22Rv1 (cell line): Measurements from ENCODE around the gene KIAA2012.

Experiments used
- ZFX ChIP-seq: fragments of 450-650 bp; IDR thresholded peaks from 2 replicates; pipeline ENCODE4 v1.6.1; 2017; ENCODE audit warnings: antibody characterized with exemption, borderline replicate concordance
- TF ChIP-seq, protein P1 (sequence below): fragments of 450-650 bp; IDR thresholded peaks from 2 replicates; pipeline ENCODE4 v1.5.1; 2017; ENCODE audit warnings: mild to moderate bottlenecking

DNA sequence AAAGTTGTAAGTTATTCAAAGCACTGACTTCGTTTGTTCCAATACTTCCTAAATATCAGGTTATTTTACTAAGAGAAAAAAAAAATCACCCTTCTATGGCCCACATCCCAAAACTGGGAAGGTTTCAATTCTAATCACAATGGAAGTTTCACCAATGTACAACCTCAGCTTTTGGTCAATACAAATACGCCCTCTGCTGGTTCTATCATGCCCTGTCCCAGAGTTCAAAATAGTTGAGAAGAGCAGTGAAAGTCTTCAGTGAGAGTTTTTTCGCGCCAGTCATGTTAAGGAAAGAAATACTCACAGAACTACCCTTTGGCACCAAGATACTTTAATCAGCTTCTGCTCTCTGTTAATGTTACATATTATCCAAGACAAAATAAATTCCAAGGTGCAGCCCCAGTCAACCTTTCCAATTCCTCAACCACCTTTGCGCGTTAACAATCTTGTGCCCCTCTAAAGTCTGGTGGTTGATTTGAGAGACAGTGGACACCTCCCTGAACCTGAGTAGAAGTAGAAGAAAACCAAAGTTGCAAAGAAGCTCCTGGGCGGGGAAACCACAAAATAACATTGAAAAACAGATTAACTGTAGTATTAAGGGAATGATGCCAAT lies 105.4 kb downstream of the KIAA2012 start:
- TF ChIP-seq, protein P1, sequence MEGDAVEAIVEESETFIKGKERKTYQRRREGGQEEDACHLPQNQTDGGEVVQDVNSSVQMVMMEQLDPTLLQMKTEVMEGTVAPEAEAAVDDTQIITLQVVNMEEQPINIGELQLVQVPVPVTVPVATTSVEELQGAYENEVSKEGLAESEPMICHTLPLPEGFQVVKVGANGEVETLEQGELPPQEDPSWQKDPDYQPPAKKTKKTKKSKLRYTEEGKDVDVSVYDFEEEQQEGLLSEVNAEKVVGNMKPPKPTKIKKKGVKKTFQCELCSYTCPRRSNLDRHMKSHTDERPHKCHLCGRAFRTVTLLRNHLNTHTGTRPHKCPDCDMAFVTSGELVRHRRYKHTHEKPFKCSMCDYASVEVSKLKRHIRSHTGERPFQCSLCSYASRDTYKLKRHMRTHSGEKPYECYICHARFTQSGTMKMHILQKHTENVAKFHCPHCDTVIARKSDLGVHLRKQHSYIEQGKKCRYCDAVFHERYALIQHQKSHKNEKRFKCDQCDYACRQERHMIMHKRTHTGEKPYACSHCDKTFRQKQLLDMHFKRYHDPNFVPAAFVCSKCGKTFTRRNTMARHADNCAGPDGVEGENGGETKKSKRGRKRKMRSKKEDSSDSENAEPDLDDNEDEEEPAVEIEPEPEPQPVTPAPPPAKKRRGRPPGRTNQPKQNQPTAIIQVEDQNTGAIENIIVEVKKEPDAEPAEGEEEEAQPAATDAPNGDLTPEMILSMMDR, result peak; percentile 83
- TF ChIP-seq ZFX, result no peak
